Loucy (cell line): ENCODE data around the gene VASH2.

ENCODE experiments used
- EZH2phosphoT487 ChIP-seq: fragments of 200-600 bp; IDR thresholded peaks from 2 replicates; pipeline ENCODE4 v1.6.1; 2018; ENCODE audit warnings: antibody characterized with exemption, mild to moderate bottlenecking, moderate library complexity, borderline replicate concordance
- TF ChIP-seq, protein P1 (sequence below): fragments of 200-600 bp; sonication (generic); conservative IDR thresholded peaks from 2 replicates; pipeline ENCODE4 v1.5.1; 2014; ENCODE audit warnings: mild to moderate bottlenecking, antibody characterized with exemption, low read length

DNA sequence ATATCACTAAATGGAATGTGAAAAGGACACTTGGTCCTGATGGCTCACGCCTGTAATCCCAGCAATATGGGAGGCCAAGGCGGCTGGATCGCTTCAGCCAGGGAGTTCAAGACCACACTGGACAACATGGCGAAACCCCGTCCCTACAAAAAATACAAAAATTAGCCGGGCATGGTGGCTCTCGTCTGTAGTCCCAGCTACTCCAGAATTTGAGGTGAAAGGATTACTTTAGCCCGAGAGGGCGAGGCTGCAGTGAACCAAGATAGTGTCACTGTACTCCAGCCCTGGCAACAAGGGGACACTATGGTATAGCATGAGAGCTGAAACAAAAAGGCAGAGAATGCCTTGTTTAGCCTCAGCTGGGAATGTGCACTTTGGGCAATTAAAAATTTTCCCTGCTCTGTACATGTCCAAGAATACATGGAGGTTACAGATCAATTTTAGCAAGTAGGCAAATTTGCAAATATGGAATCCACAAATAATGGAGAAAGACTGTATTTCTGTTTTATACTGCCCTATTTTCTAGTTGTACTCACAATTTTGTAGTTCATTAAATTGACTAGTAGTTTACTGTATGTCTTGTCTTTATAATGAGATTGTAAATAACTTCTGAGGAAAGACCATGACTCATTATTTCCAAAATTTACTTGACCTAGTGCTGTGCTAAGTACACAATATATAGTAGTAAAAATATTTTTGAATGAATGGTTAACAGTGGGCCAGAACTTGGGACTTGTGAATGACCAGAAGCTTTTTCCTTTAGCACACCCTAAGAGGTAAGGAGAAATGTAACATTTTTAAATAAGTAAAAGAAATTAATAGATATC is 67.3 kb downstream of the VASH2 start:
- TF ChIP-seq, protein P1, sequence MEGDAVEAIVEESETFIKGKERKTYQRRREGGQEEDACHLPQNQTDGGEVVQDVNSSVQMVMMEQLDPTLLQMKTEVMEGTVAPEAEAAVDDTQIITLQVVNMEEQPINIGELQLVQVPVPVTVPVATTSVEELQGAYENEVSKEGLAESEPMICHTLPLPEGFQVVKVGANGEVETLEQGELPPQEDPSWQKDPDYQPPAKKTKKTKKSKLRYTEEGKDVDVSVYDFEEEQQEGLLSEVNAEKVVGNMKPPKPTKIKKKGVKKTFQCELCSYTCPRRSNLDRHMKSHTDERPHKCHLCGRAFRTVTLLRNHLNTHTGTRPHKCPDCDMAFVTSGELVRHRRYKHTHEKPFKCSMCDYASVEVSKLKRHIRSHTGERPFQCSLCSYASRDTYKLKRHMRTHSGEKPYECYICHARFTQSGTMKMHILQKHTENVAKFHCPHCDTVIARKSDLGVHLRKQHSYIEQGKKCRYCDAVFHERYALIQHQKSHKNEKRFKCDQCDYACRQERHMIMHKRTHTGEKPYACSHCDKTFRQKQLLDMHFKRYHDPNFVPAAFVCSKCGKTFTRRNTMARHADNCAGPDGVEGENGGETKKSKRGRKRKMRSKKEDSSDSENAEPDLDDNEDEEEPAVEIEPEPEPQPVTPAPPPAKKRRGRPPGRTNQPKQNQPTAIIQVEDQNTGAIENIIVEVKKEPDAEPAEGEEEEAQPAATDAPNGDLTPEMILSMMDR, result no peak
- TF ChIP-seq EZH2phosphoT487, result no peak
